Measurements from ENCODE around the gene MEGF6. TPM values are rescaled to one million over a fixed set of nuclear protein-coding genes. Genes with fewer than 3 reads are reported as not detected.
"Not testable (repeated sequence)": the region's sequence is repeated elsewhere in the genome, so short reads cannot be mapped to it uniquely, and the experiment has no call there.

The MEGF6 gene
- total RNA-seq, 1 experiment from 2014 or later, result 32.4 TPM

- intact Hi-C loops (cut with micrococcal nuclease; ENCODE audit: unreplicated experiment), result no loop called here
- Mint-ChIP-seq H3K36me3 (ENCODE audit: insufficient read depth, unreplicated experiment) (peaks cover 24% of the 10 kb centered on the region), H3K4me3 (ENCODE audit: low read depth, unreplicated experiment) (no peak overlapping the region), H3K27ac (ENCODE audit: unreplicated experiment) (peak overlapping the region; percentile 47), H3K27me3 (ENCODE audit: unreplicated experiment) (no peaks in the 10 kb centered on the region), H3K9me3 (ENCODE audit: low read depth, unreplicated experiment) (no peaks in the 10 kb centered on the region), H3K4me1 (ENCODE audit: low read depth, unreplicated experiment) (peaks cover 15% of the 10 kb centered on the region)
- DNase-seq, result peak; percentile 20
- TF ChIP-seq, protein P1, sequence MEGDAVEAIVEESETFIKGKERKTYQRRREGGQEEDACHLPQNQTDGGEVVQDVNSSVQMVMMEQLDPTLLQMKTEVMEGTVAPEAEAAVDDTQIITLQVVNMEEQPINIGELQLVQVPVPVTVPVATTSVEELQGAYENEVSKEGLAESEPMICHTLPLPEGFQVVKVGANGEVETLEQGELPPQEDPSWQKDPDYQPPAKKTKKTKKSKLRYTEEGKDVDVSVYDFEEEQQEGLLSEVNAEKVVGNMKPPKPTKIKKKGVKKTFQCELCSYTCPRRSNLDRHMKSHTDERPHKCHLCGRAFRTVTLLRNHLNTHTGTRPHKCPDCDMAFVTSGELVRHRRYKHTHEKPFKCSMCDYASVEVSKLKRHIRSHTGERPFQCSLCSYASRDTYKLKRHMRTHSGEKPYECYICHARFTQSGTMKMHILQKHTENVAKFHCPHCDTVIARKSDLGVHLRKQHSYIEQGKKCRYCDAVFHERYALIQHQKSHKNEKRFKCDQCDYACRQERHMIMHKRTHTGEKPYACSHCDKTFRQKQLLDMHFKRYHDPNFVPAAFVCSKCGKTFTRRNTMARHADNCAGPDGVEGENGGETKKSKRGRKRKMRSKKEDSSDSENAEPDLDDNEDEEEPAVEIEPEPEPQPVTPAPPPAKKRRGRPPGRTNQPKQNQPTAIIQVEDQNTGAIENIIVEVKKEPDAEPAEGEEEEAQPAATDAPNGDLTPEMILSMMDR (IDR thresholded peaks at IDR 0.05; ENCODE audit: unreplicated experiment), result no peak
- BruUV-seq (replicated peaks), result no TSS peak
- CTCF ChIA-PET, result interaction anchor here (0.6 to 2.3 kb wide), 4 partner anchors 17 to 134 kb away, joined by 3 to 26 read pairs (median 4); no protein-coding TSS in a partner anchor
These were observed 24.1 kb downstream of the MEGF6 start for GRCh38 chr1:3586986-3587759.

- no peak for DNase-seq
- intact Hi-C loops (cut with micrococcal nuclease; ENCODE audit: unreplicated experiment), result no loop called here
- CTCF ChIA-PET, result interaction anchor here (0.8 kb wide), 1 partner anchor 149 kb away, joined by 5 read pairs; no protein-coding TSS in a partner anchor
- Mint-ChIP-seq H3K27ac (ENCODE audit: unreplicated experiment) (no peak overlapping the region), H3K9me3 (ENCODE audit: low read depth, unreplicated experiment) (no peaks in the 10 kb centered on the region), H3K4me1 (ENCODE audit: low read depth, unreplicated experiment) (peaks cover 15% of the 10 kb centered on the region), H3K36me3 (ENCODE audit: insufficient read depth, unreplicated experiment) (peaks cover 22% of the 10 kb centered on the region), H3K27me3 (ENCODE audit: unreplicated experiment) (no peaks in the 10 kb centered on the region), H3K4me3 (ENCODE audit: low read depth, unreplicated experiment) (no peak overlapping the region)
- BruUV-seq (replicated peaks), result no TSS peak
- TF ChIP-seq, protein P1 (IDR thresholded peaks at IDR 0.05; ENCODE audit: unreplicated experiment), result no peak
These were observed 25.3 kb downstream of the MEGF6 start for GRCh38 chr1:3585940-3586568.

- CTCF ChIA-PET; H3K27ac Mint-ChIP-seq (ENCODE audit: unreplicated experiment); H3K27me3 Mint-ChIP-seq (ENCODE audit: unreplicated experiment); DNase-seq; H3K9me3 Mint-ChIP-seq (ENCODE audit: low read depth, unreplicated experiment); intact Hi-C loops (cut with micrococcal nuclease; ENCODE audit: unreplicated experiment); BruUV-seq (replicated peaks); H3K4me3 Mint-ChIP-seq (ENCODE audit: low read depth, unreplicated experiment): not testable (repeated sequence)
- H3K36me3 Mint-ChIP-seq (ENCODE audit: insufficient read depth, unreplicated experiment), result peaks cover 22% of the 10 kb centered on the region
- H3K4me1 Mint-ChIP-seq (ENCODE audit: low read depth, unreplicated experiment), result peaks cover 15% of the 10 kb centered on the region
These were observed 25.9 kb downstream of the MEGF6 start for GRCh38 chr1:3585353-3585868.

GRCh38 chr1:3584915-3585314 is 26.4 kb downstream of the MEGF6 start:
- no peak for DNase-seq
- BruUV-seq (replicated peaks), result no TSS peak
- intact Hi-C loops (cut with micrococcal nuclease; ENCODE audit: unreplicated experiment), result no loop called here
- H3K4me1 Mint-ChIP-seq (ENCODE audit: low read depth, unreplicated experiment), result peaks cover 15% of the 10 kb centered on the region
- TF ChIP-seq, protein P1 (IDR thresholded peaks at IDR 0.05; ENCODE audit: unreplicated experiment), result no peak
- H3K27ac Mint-ChIP-seq (ENCODE audit: unreplicated experiment), result no peak overlapping the region
- no peaks in the 10 kb centered on the region for H3K27me3 Mint-ChIP-seq (ENCODE audit: unreplicated experiment)
- no peaks in the 10 kb centered on the region for H3K9me3 Mint-ChIP-seq (ENCODE audit: low read depth, unreplicated experiment)
- CTCF ChIA-PET, result no interaction called here
- H3K36me3 Mint-ChIP-seq (ENCODE audit: insufficient read depth, unreplicated experiment), result peaks cover 22% of the 10 kb centered on the region
- no peak overlapping the region for H3K4me3 Mint-ChIP-seq (ENCODE audit: low read depth, unreplicated experiment)

- CTCF ChIA-PET; H3K4me3 Mint-ChIP-seq (ENCODE audit: low read depth, unreplicated experiment); H3K9me3 Mint-ChIP-seq (ENCODE audit: low read depth, unreplicated experiment); BruUV-seq (replicated peaks); intact Hi-C loops (cut with micrococcal nuclease; ENCODE audit: unreplicated experiment); H3K27me3 Mint-ChIP-seq (ENCODE audit: unreplicated experiment); H3K27ac Mint-ChIP-seq (ENCODE audit: unreplicated experiment); DNase-seq; H3K4me1 Mint-ChIP-seq (ENCODE audit: low read depth, unreplicated experiment): not testable (repeated sequence)
- H3K36me3 Mint-ChIP-seq (ENCODE audit: insufficient read depth, unreplicated experiment), result peaks cover 14% of the 10 kb centered on the region
These were observed 27.6 kb downstream of the MEGF6 start for GRCh38 chr1:3583751-3584150.

Data from Calu3 (cell line).